Measurements from ENCODE around the gene WNK4. TPM values are rescaled to one million over a fixed set of nuclear protein-coding genes. Genes with fewer than 3 reads are reported as not detected.

The WNK4 gene
- total and polyA plus RNA-seq, 9 of the 15 experiments (the other 6 are each of a cell fraction or from before 2014, with no cell fraction given) = 0.32 to 25.8 (median 4.5) TPM

DNA sequence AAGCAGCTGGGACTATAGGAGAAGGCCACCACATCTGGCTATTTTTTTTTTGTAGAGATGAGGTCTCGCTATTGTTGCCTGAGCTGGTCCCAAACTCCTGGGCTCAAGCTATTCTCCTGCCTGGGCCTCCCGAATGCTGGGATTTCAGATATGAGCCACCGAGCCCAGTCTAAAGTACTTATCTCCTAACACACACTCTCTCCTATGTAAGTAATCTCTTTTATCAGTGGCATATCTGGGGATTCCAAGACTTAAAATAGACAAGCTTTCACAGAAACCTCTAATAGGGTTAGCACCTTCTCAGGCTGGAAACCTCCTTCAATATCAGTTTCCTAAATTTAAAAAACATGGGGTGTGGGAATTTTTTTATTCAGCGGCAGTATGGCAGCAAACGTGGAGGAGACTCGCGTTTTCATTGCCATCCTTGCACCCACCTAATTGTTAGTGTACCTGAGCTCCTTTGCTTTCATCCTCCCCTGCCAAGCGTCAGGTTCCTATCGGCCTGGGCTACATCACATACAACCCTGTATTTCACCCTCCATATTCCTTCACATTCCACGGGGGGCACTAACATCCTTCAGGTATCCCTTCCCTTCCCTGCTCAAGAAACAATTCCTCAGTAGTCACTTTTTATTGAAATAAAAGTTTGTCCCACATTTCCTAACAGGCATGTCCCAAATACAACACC is 36.7 kb upstream of the WNK4 start (continued):
- TF ChIP-seq, protein P1, sequence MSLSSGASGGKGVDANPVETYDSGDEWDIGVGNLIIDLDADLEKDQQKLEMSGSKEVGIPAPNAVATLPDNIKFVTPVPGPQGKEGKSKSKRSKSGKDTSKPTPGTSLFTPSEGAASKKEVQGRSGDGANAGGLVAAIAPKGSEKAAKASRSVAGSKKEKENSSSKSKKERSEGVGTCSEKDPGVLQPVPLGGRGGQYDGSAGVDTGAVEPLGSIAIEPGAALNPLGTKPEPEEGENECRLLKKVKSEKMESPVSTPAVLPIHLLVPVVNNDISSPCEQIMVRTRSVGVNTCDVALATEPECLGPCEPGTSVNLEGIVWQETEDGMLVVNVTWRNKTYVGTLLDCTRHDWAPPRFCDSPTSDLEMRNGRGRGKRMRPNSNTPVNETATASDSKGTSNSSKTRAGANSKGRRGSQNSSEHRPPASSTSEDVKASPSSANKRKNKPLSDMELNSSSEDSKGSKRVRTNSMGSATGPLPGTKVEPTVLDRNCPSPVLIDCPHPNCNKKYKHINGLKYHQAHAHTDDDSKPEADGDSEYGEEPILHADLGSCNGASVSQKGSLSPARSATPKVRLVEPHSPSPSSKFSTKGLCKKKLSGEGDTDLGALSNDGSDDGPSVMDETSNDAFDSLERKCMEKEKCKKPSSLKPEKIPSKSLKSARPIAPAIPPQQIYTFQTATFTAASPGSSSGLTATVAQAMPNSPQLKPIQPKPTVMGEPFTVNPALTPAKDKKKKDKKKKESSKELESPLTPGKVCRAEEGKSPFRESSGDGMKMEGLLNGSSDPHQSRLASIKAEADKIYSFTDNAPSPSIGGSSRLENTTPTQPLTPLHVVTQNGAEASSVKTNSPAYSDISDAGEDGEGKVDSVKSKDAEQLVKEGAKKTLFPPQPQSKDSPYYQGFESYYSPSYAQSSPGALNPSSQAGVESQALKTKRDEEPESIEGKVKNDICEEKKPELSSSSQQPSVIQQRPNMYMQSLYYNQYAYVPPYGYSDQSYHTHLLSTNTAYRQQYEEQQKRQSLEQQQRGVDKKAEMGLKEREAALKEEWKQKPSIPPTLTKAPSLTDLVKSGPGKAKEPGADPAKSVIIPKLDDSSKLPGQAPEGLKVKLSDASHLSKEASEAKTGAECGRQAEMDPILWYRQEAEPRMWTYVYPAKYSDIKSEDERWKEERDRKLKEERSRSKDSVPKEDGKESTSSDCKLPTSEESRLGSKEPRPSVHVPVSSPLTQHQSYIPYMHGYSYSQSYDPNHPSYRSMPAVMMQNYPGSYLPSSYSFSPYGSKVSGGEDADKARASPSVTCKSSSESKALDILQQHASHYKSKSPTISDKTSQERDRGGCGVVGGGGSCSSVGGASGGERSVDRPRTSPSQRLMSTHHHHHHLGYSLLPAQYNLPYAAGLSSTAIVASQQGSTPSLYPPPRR (CRISPR knock-in tag; IDR thresholded peaks at IDR 0.05; ENCODE audit: borderline replicate concordance) = no peak
- TF ChIP-seq ZNF3 (CRISPR knock-in tag; IDR thresholded peaks at IDR 0.05) (no peak), TEAD1 (CRISPR knock-in tag; IDR thresholded peaks at IDR 0.05) (peak; percentile 46 to 82; a peak in 2 of 4 replicates), NCOR1 (IDR thresholded peaks at IDR 0.05) (peak; percentile 92), ZBTB7A (IDR thresholded peaks at IDR 0.05; ENCODE audit: borderline replicate concordance, control insufficient read depth, low read depth, low read length) (no peak), ZNF696 (CRISPR knock-in tag; conservative IDR thresholded peaks at IDR 0.05) (no peak), GATAD2B (IDR thresholded peaks at IDR 0.05; ENCODE audit: borderline replicate concordance) (peak; percentile 80; the same call in 1 of the 2 replicates), TCF7 (IDR thresholded peaks at IDR 0.05; ENCODE audit: borderline replicate concordance) (no peak), ZNF184 (CRISPR knock-in tag; IDR thresholded peaks at IDR 0.05) (no peak), PHB (CRISPR knock-in tag; IDR thresholded peaks at IDR 0.05) (no peak), XRCC5 (IDR thresholded peaks at IDR 0.05; ENCODE audit: low read depth, low read length) (no peak), HDGF (IDR thresholded peaks at IDR 0.05) (no peak), ZNF239 (CRISPR knock-in tag; IDR thresholded peaks at IDR 0.05) (no peak), ZNF668 (CRISPR knock-in tag; IDR thresholded peaks at IDR 0.05) (no peak), KLF6 (CRISPR knock-in tag; IDR thresholded peaks at IDR 0.05; ENCODE audit: borderline replicate concordance) (no peak), RFX5 (IDR thresholded peaks at IDR 0.05; ENCODE audit: low read depth, low read length) (no peak), ZBTB8A (IDR thresholded peaks at IDR 0.05; ENCODE audit: partially characterized antibody) (no peak), TARDBP (IDR thresholded peaks at IDR 0.05) (no peak), NFXL1 (CRISPR knock-in tag; IDR thresholded peaks at IDR 0.05) (no peak), CTBP1 (IDR thresholded peaks at IDR 0.05; ENCODE audit: borderline replicate concordance) (no peak; the same call in 1 of the 2 replicates)
- TF ChIP-seq, protein P2, sequence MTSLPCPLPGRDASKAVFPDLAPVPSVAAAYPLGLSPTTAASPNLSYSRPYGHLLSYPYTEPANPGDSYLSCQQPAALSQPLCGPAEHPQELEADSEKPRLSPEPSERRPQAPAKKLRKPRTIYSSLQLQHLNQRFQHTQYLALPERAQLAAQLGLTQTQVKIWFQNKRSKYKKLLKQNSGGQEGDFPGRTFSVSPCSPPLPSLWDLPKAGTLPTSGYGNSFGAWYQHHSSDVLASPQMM (CRISPR knock-in tag; IDR thresholded peaks at IDR 0.05) = no peak
- TF ChIP-seq, protein P3, sequence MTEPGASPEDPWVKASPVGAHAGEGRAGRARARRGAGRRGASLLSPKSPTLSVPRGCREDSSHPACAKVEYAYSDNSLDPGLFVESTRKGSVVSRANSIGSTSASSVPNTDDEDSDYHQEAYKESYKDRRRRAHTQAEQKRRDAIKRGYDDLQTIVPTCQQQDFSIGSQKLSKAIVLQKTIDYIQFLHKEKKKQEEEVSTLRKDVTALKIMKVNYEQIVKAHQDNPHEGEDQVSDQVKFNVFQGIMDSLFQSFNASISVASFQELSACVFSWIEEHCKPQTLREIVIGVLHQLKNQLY (CRISPR knock-in tag; conservative IDR thresholded peaks at IDR 0.05) = no peak
- TF ChIP-seq, protein P4, sequence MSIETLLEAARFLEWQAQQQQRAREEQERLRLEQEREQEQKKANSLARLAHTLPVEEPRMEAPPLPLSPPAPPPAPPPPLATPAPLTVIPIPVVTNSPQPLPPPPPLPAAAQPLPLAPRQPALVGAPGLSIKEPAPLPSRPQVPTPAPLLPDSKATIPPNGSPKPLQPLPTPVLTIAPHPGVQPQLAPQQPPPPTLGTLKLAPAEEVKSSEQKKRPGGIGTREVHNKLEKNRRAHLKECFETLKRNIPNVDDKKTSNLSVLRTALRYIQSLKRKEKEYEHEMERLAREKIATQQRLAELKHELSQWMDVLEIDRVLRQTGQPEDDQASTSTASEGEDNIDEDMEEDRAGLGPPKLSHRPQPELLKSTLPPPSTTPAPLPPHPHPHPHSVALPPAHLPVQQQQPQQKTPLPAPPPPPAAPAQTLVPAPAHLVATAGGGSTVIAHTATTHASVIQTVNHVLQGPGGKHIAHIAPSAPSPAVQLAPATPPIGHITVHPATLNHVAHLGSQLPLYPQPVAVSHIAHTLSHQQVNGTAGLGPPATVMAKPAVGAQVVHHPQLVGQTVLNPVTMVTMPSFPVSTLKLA (conservative IDR thresholded peaks at IDR 0.05) = peak in 1 of 2 experiments; percentile 36; a peak in 2 of 4 replicates

Data from K562 (cell line).